Muscle of leg (tissue), 11 donors: ENCODE measurements around the gene STARD6. TPM values are rescaled to one million over a fixed set of nuclear protein-coding genes. Genes with fewer than 3 reads are reported as not detected.
"Not testable (repeated sequence)": the region's sequence is repeated elsewhere in the genome, so short reads cannot be mapped to it uniquely, and the experiment has no call there.

Experiments
- DNase-seq: peaks from one replicate; pipeline ENCODE4 v3.0.0; 2013
- H3K27ac ChIP-seq: one replicate; pipeline ENCODE4 v1.5.1; 2013; ENCODE audit warnings: mild to moderate bottlenecking, low read length, control low read depth
- H3K27me3 ChIP-seq: one replicate; pipeline ENCODE4 v1.6.1; 2013; ENCODE audit warnings: low read length; ENCODE audit not compliant: control insufficient read depth, insufficient read depth
- H3K36me3 ChIP-seq: one replicate; pipeline ENCODE4 v1.6.1; 2013; ENCODE audit warnings: low read length; ENCODE audit not compliant: control insufficient read depth, insufficient read depth
- H3K4me1 ChIP-seq: one replicate; pipeline ENCODE4 v1.6.1; 2013; ENCODE audit warnings: low read length; ENCODE audit not compliant: control insufficient read depth, insufficient read depth
- H3K4me3 ChIP-seq: one replicate; pipeline ENCODE4 v1.5.1; 2013; ENCODE audit warnings: low read length, control low read depth
- H3K9me3 ChIP-seq: replicated peaks from 2 replicates; pipeline ENCODE4 v1.6.1; 2013; ENCODE audit warnings: low read depth, low read length; ENCODE audit not compliant: control insufficient read depth
- WGBS: methylation state at CpG from one replicate; pipeline ENCODE4 v1.1.5; 2013; ENCODE audit warnings: missing lambda C conversion rate; ENCODE audit not compliant: insufficient coverage; 5-methylcytosine and 5-hydroxymethylcytosine counted together
- polyA plus RNA-seq, 8 donors: library from polyadenylated mRNA; unstranded; fragments of 120-200 nt; gene quantifications; one replicate each; pipeline versions ENCODE4 v1.2.1 to v1.2.3, GENCODE V29; 2013; ENCODE audit warnings: inconsistent platforms in 1 of 8, low replicate concordance in 1 of 8; ENCODE audit not compliant: insufficient read length in 8 of 8, insufficient read depth in 1 of 8
- total RNA-seq: library from RNA; stranded (reverse); fragments of 120-200 nt; gene quantifications from one replicate; pipeline ENCODE4 v1.2.4, GENCODE V29; 2013

The STARD6 gene
- total and polyA plus RNA-seq, 9 donors = 0.18 TPM; not detected in 8

GRCh38 chr18:54303408-54303807, 54.2 kb downstream of the STARD6 start:
- Histone ChIP-seq H3K36me3 (no peaks in the 10 kb centered on the region), H3K27ac (no peak overlapping the region), H3K9me3 (peaks cover 6% of the 10 kb centered on the region), H3K4me1 (no peaks in the 10 kb centered on the region), H3K4me3 (no peak overlapping the region), H3K27me3 (no peaks in the 10 kb centered on the region)
- no peak for DNase-seq

- not testable (repeated sequence) for H3K4me1 ChIP-seq, H3K27me3 ChIP-seq, H3K36me3 ChIP-seq, H3K4me3 ChIP-seq, H3K9me3 ChIP-seq, H3K27ac ChIP-seq, DNase-seq
- WGBS = 100% methylated on average over 2 of the region's 8 CpGs
Observed at GRCh38 chr18:54298991-54299390, 58.7 kb downstream of the STARD6 start.

- WGBS = no CpG with 5 or more reads among the region's 2 CpGs
- Histone ChIP-seq H3K4me1 (no peaks in the 10 kb centered on the region), H3K4me3 (no peak overlapping the region), H3K36me3 (peaks cover 9% of the 10 kb centered on the region), H3K9me3 (peaks cover 6% of the 10 kb centered on the region), H3K27ac (no peak overlapping the region), H3K27me3 (no peaks in the 10 kb centered on the region)
- DNase-seq = peak; percentile 9
Observed at GRCh38 chr18:54296062-54296461, 61.6 kb downstream of the STARD6 start.

GRCh38 chr18:54294274-54294673, 63.4 kb downstream of the STARD6 start:
- H3K4me3 ChIP-seq = no peak overlapping the region
- no peak for DNase-seq
- peaks cover 5% of the 10 kb centered on the region for H3K9me3 ChIP-seq
- H3K27me3 ChIP-seq = no peaks in the 10 kb centered on the region
- WGBS = no CpG with 5 or more reads among the region's 4 CpGs
- no peaks in the 10 kb centered on the region for H3K4me1 ChIP-seq
- peaks cover 9% of the 10 kb centered on the region for H3K36me3 ChIP-seq
- no peak overlapping the region for H3K27ac ChIP-seq

GRCh38 chr18:54284981-54285785, 72.5 kb downstream of the STARD6 start:
- H3K4me1 ChIP-seq = no peaks in the 10 kb centered on the region
- H3K27ac ChIP-seq = no peak overlapping the region
- no peaks in the 10 kb centered on the region for H3K27me3 ChIP-seq
- peaks cover 25% of the 10 kb centered on the region for H3K36me3 ChIP-seq
- DNase-seq = no peak
- WGBS = 56% methylated on average over 1 of the region's 8 CpGs
- H3K4me3 ChIP-seq = no peak overlapping the region
- H3K9me3 ChIP-seq = peaks cover 2% of the 10 kb centered on the region

- 100% methylated on average over 2 of the region's 3 CpGs for WGBS
- Histone ChIP-seq H3K4me1 (no peaks in the 10 kb centered on the region), H3K27me3 (no peaks in the 10 kb centered on the region), H3K36me3 (peaks cover 27% of the 10 kb centered on the region), H3K9me3 (peaks cover 2% of the 10 kb centered on the region), H3K4me3 (no peak overlapping the region), H3K27ac (no peak overlapping the region)
- no peak for DNase-seq
Observed at GRCh38 chr18:54284535-54284934, 73.1 kb downstream of the STARD6 start.

- Histone ChIP-seq H3K27ac (no peak overlapping the region), H3K4me3 (no peak overlapping the region), H3K27me3 (no peaks in the 10 kb centered on the region), H3K4me1 (no peaks in the 10 kb centered on the region), H3K9me3 (no peaks in the 10 kb centered on the region), H3K36me3 (peaks cover 18% of the 10 kb centered on the region)
- no peak for DNase-seq
Observed at GRCh38 chr18:54280220-54280569, 77.5 kb downstream of the STARD6 start.

- no peaks in the 10 kb centered on the region for H3K4me1 ChIP-seq
- H3K9me3 ChIP-seq = no peaks in the 10 kb centered on the region
- no peak for DNase-seq
- no peaks in the 10 kb centered on the region for H3K27me3 ChIP-seq
- WGBS = no CpG with 5 or more reads among the region's 5 CpGs
- H3K27ac ChIP-seq = no peak overlapping the region
- peaks cover 18% of the 10 kb centered on the region for H3K36me3 ChIP-seq
- H3K4me3 ChIP-seq = no peak overlapping the region
Observed at GRCh38 chr18:54279477-54280219, 78.0 kb downstream of the STARD6 start.

- Histone ChIP-seq H3K9me3 (no peaks in the 10 kb centered on the region), H3K27ac (no peak overlapping the region), H3K27me3 (no peaks in the 10 kb centered on the region), H3K4me3 (no peak overlapping the region), H3K4me1 (no peaks in the 10 kb centered on the region), H3K36me3 (peaks cover 18% of the 10 kb centered on the region)
- no CpG with 5 or more reads among the region's 1 CpG for WGBS
- DNase-seq = no peak
Observed at GRCh38 chr18:54278615-54279014, 79.0 kb downstream of the STARD6 start.

GRCh38 chr18:54277899-54278298, 79.8 kb downstream of the STARD6 start:
- Histone ChIP-seq H3K27me3 (no peaks in the 10 kb centered on the region), H3K4me3 (no peak overlapping the region), H3K4me1 (no peaks in the 10 kb centered on the region), H3K36me3 (peaks cover 18% of the 10 kb centered on the region), H3K27ac (no peak overlapping the region), H3K9me3 (no peaks in the 10 kb centered on the region)
- 100% methylated on average over 1 of the region's 3 CpGs for WGBS
- DNase-seq = no peak
